ENCODE results near the gene CRISPLD2.
"Not testable (repeated sequence)": the region's sequence is repeated elsewhere in the genome, so short reads cannot be mapped to it uniquely, and the experiment has no call there.

CRISPLD2 gene

DNA sequence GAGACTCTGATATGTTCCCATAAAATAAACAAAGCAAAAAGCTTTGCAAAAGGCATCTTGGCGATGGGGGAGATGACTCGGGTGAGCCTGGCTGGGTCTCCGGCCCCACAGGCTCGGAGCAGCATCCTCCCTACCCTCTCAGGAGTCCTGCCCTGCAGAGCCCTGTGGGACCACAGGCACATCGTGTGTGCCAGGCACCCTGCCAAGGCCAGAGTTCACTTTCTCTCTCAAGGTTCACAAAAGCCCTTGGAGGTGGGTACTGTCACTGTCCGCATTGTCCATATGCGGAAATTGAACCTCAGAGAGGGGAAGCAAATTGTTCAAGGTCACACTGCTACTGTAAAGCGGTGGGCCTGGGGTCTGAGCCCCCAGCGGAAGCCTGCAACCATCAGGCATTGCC lies 48.5 kb downstream of the CRISPLD2 start:
- no peak for DNase-seq (ENCODE audit: low read depth)
- TF ChIP-seq, protein P1, sequence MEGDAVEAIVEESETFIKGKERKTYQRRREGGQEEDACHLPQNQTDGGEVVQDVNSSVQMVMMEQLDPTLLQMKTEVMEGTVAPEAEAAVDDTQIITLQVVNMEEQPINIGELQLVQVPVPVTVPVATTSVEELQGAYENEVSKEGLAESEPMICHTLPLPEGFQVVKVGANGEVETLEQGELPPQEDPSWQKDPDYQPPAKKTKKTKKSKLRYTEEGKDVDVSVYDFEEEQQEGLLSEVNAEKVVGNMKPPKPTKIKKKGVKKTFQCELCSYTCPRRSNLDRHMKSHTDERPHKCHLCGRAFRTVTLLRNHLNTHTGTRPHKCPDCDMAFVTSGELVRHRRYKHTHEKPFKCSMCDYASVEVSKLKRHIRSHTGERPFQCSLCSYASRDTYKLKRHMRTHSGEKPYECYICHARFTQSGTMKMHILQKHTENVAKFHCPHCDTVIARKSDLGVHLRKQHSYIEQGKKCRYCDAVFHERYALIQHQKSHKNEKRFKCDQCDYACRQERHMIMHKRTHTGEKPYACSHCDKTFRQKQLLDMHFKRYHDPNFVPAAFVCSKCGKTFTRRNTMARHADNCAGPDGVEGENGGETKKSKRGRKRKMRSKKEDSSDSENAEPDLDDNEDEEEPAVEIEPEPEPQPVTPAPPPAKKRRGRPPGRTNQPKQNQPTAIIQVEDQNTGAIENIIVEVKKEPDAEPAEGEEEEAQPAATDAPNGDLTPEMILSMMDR (conservative IDR thresholded peaks at IDR 0.05; ENCODE audit: low read length): no peak
- no peak overlapping the region for H3K4me3 ChIP-seq (ENCODE audit: low read length)

GRCh38 chr16:84868829-84869472 lies 49.2 kb downstream of the CRISPLD2 start:
- TF ChIP-seq, protein P1 (conservative IDR thresholded peaks at IDR 0.05; ENCODE audit: low read length): no peak
- DNase-seq (ENCODE audit: low read depth): no peak

GRCh38 chr16:84869473-84869845 lies 49.7 kb downstream of the CRISPLD2 start:
- no peak for DNase-seq (ENCODE audit: low read depth)
- H3K4me3 ChIP-seq (ENCODE audit: low read length): no peak overlapping the region
- TF ChIP-seq, protein P1 (conservative IDR thresholded peaks at IDR 0.05; ENCODE audit: low read length): no peak

More at GRCh38 chr16:84868829-84869472, 49.2 kb downstream of the CRISPLD2 start:
- H3K4me3 ChIP-seq (ENCODE audit: low read length): no peak overlapping the region

DNA sequence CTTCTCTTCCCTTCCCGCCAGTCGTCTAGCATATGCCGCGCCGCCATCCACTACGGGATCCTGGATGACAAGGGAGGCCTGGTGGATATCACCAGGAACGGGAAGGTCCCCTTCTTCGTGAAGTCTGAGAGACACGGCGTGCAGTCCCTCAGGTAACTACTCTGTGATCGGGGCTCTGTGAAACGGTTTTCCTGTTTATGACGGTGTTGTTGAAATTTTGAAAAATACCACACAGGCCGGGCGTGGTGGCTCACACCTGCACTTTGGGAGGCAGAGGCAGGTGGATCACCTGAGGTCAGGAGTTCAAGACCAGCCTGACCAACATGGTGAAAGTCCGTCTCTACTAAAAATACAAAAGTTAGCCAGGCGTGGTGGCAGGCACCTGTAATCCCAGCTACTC lies 53.2 kb downstream of the CRISPLD2 start:
- not testable (repeated sequence) for DNase-seq (ENCODE audit: low read depth); H3K4me3 ChIP-seq (ENCODE audit: low read length)

- no peak for DNase-seq (ENCODE audit: low read depth)
- no peak overlapping the region for H3K4me3 ChIP-seq (ENCODE audit: low read length)
- TF ChIP-seq, protein P1 (conservative IDR thresholded peaks at IDR 0.05; ENCODE audit: low read length): no peak
These were observed 54.2 kb downstream of the CRISPLD2 start for GRCh38 chr16:84874004-84874435.

DNA sequence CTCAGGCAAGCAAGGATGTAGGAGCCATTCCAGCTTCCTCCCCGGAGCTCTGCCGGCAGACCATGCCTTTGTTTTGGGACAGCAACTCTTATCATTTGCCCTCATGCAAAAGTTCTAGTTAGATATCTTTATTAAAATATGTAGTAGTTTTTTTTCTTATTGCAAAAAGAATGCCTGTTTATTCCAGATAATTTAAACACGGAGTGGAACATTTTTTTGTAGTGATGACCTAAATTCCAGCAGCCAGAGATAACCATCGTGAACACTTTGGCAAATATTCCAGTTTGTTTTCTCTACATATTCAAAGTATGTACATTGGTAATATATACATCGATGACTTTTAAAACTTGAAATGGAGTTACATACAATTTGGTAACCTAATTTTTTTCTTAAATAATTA lies 54.8 kb downstream of the CRISPLD2 start:
- TF ChIP-seq, protein P1 (conservative IDR thresholded peaks at IDR 0.05; ENCODE audit: low read length): no peak
- no peak overlapping the region for H3K4me3 ChIP-seq (ENCODE audit: low read length)

GRCh38 chr16:84874983-84875382 lies 55.2 kb downstream of the CRISPLD2 start:
- DNase-seq (ENCODE audit: low read depth): no peak
- TF ChIP-seq, protein P1 (conservative IDR thresholded peaks at IDR 0.05; ENCODE audit: low read length): no peak
- no peak overlapping the region for H3K4me3 ChIP-seq (ENCODE audit: low read length)

More for the DNA sequence above, 54.8 kb downstream of the CRISPLD2 start:
- DNase-seq (ENCODE audit: low read depth): no peak
